Stimulated activated CD8-positive, alpha-beta memory T cell treated with anti-CD3 and anti-CD28 coated beads, Interleukin-15, amount 100 ng/mL, for 4 hours (primary cell): ENCODE measurements around the gene INTS13.
"Not testable (repeated sequence)": the region's sequence is repeated elsewhere in the genome, so short reads cannot be mapped to it uniquely, and the experiment has no call there.

Experiments
- DNase-seq, 2 donors: peaks; one replicate each; pipeline ENCODE4 v3.0.0-alpha.2; 2020; ENCODE audit warnings: low read depth in 2 of 2

The INTS13 gene

GRCh38 chr12:26935636-26936378 lies 2.0 kb downstream of the INTS13 start:
- DNase-seq, result no peak

- no peak for DNase-seq
Measured at GRCh38 chr12:26929590-26929989, 8.2 kb downstream of the INTS13 start.

GRCh38 chr12:26928661-26929060 lies 9.1 kb downstream of the INTS13 start:
- no peak for DNase-seq

GRCh38 chr12:26921886-26922285 lies 15.9 kb downstream of the INTS13 start:
- DNase-seq, result no peak

GRCh38 chr12:26919216-26919555 lies 18.6 kb downstream of the INTS13 start:
- DNase-seq, result no peak

- DNase-seq, result no peak
Measured at GRCh38 chr12:26918321-26919215, 19.2 kb downstream of the INTS13 start.

- no peak for DNase-seq
Measured at GRCh38 chr12:26906704-26907103, 31.1 kb downstream of the INTS13 start.

- no peak for DNase-seq
Measured at GRCh38 chr12:26906024-26906423, 31.8 kb downstream of the INTS13 start.

GRCh38 chr12:26903396-26903795 lies 34.4 kb downstream of the INTS13 start:
- not testable (repeated sequence) for DNase-seq

GRCh38 chr12:26896913-26897312 lies 40.9 kb downstream of the INTS13 start:
- no peak for DNase-seq

- DNase-seq, result no peak
Measured at GRCh38 chr12:26895672-26896071, 42.1 kb downstream of the INTS13 start.

GRCh38 chr12:26891704-26892103 lies 46.1 kb downstream of the INTS13 start:
- DNase-seq, result no peak

- DNase-seq, result no peak
Measured at GRCh38 chr12:26890784-26891183, 47.0 kb downstream of the INTS13 start.

GRCh38 chr12:26884765-26885576 lies 52.8 kb downstream of the INTS13 start:
- peak; percentile 47 to 71 for DNase-seq

GRCh38 chr12:26880625-26881024 lies 57.2 kb downstream of the INTS13 start:
- DNase-seq, result no peak

- no peak for DNase-seq
Measured at GRCh38 chr12:26878661-26879119, 59.1 kb downstream of the INTS13 start.

GRCh38 chr12:26874501-26875296 lies 63.1 kb downstream of the INTS13 start:
- no peak for DNase-seq

GRCh38 chr12:26872625-26873024 lies 65.2 kb downstream of the INTS13 start:
- DNase-seq, result no peak

GRCh38 chr12:26871985-26872384 lies 65.8 kb downstream of the INTS13 start:
- no peak for DNase-seq

GRCh38 chr12:26870491-26871419 lies 67.0 kb downstream of the INTS13 start:
- no peak for DNase-seq
